ENCODE results near the gene MICAL2.
A peak's percentile ranks its signal among the peaks of the same experiment; 100 is the strongest.

MICAL2 gene

DNA sequence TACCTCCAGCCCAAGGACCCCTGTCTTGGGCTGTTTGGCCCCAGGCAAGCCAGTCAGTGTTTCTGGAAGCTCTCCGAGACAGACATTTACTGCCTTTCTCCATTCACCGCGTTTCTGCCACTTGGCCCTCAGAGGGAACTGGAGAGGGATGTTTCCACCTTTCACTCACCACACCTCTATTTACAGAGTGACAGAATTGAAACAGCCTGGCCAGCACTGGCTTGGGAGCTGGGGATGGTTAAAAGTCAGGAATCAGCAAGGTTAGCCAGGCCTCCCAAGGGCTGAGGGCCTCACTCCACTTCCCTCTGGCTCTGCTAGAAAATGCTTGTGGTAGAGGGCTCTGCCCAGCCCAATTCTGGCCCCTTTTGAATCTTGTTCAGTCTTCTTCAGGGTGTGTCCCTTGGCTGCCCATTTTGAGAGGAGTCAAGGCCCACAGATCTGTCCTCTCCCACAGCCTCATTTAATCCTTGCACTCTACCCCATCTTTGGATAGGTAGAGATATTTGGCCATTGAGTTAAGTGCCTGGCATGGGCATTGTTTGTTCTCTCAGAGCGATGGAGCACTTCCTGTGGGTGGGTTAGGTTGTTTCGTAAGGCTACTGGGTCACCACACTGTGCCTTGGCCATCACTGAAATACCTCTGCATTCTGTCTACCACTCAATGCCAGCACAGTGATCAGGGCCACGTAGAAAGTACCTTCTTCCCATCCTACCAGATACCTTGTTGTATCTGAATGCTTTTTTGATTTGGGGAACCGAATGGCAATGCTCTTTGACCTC is 119.2 kb downstream of the MICAL2 start:
- no peak for DNase-seq (ENCODE audit: low spot score)

- no peak for DNase-seq (ENCODE audit: low spot score)
Observed at GRCh38 chr11:12232160-12232559, 121.8 kb downstream of the MICAL2 start.

GRCh38 chr11:12232817-12233601 is 122.6 kb downstream of the MICAL2 start:
- DNase-seq (ENCODE audit: low spot score): no peak

- no peak for DNase-seq (ENCODE audit: low spot score)
Observed at GRCh38 chr11:12233602-12233925, 123.2 kb downstream of the MICAL2 start.

GRCh38 chr11:12234221-12234620 is 123.8 kb downstream of the MICAL2 start:
- DNase-seq (ENCODE audit: low spot score): no peak

DNA sequence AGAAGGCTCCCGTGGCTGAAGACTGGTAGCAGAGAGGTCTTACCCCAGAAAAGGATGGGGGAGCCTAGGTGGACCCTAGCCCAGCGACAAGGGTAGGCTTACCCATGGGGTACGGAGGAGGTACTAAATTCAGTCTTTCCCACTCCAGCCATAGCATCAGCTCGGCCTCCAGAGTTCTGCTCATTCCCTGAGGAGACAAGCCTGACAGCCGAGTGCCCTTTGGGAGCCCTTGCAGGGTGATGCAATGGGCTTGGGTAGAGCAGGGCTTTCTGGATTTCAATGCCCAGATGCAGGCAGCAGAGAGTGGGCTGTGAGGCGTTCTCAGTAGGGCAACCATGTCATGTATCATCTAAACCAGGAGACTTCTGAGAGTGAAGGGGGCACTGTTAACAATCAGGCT is 124.7 kb downstream of the MICAL2 start:
- no peak for DNase-seq (ENCODE audit: low spot score)

DNA sequence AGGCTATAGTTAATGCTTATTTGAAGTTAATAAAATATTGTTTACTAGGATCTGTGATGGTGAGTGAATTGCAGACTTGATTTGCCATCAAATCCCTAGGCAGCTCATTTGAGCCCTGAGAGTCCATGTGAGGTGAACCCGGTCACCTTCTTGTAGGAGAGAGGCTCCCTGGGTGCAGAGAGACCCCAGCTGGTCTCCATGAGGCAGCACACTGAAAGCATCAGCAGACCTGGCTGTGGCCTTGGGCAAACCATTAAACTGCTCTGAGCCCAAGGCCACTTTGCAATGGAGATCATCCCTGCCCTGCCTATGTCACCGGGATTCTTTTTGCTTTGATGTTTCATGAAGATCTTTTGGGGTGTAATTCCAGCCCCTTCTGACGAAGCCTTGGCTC is 125.2 kb downstream of the MICAL2 start:
- DNase-seq (ENCODE audit: low spot score): no peak

GRCh38 chr11:12235947-12236743 is 125.8 kb downstream of the MICAL2 start:
- peak; percentile 66 for DNase-seq (ENCODE audit: low spot score)

DNA sequence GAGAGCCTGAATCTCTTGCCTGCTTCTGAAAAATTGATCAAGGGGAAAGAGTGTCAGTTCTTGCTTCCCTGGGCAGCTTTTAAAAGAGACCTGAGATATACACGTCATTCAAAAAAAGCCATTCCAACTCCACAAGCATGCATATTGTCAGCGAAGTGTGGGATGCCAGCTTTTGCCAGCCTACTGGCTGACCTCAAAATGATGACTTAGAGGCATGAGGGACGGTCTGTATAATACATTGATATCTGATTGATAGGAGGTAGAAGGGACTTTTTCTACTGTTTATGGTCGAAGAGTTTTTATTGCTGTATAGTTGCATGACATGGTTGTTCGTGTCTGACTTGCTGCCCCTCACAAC is 126.3 kb downstream of the MICAL2 start:
- no peak for DNase-seq (ENCODE audit: low spot score)

GRCh38 chr11:12237381-12237784 is 127.0 kb downstream of the MICAL2 start:
- no peak for DNase-seq (ENCODE audit: low spot score)

DNA sequence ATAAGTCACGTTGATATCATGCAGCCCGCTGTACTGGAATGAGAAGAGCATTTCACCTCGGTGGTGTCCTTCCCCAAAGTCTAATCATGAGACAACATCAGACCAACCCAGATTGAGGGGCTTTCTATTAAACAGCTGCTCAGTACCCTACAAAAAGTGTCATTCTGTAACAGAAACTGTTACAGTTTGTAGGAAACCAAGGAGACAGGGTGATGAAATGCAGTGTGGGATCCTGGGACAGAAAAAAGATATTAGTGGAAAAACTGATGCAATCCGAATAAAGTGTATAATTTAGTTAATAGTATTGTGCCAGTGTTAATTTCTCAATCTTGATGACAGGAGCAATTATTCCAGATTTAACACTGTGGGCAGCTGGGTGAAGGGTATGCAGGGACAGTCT is 128.0 kb downstream of the MICAL2 start:
- DNase-seq (ENCODE audit: low spot score): no peak

GRCh38 chr11:12239396-12239795 is 129.0 kb downstream of the MICAL2 start:
- DNase-seq (ENCODE audit: low spot score): no peak

- no peak for DNase-seq (ENCODE audit: low spot score)
Observed at GRCh38 chr11:12239804-12240371, 129.5 kb downstream of the MICAL2 start.

DNA sequence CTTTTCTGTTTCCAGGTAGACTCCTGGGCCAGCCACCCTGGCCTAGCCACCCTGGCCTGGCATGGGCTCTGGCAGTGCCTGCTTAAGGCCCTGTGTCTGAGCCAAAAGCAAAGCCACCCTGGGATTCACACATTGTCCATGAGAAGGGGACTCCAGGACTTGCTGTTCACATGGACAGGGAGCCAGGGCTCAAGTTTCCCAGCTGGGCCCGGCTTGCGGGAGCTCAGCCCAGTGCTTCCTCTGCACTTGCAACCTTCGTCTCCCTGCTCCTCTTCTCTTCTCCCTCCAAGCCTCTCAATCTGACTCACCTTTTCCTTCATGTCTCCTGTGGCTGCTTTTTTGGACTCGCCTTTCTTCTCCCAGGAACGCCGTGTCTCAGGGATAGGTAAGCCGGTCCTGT is 130.3 kb downstream of the MICAL2 start:
- no peak for DNase-seq (ENCODE audit: low spot score)

GRCh38 chr11:12241401-12241800 is 131.0 kb downstream of the MICAL2 start:
- DNase-seq (ENCODE audit: low spot score): no peak

DNA sequence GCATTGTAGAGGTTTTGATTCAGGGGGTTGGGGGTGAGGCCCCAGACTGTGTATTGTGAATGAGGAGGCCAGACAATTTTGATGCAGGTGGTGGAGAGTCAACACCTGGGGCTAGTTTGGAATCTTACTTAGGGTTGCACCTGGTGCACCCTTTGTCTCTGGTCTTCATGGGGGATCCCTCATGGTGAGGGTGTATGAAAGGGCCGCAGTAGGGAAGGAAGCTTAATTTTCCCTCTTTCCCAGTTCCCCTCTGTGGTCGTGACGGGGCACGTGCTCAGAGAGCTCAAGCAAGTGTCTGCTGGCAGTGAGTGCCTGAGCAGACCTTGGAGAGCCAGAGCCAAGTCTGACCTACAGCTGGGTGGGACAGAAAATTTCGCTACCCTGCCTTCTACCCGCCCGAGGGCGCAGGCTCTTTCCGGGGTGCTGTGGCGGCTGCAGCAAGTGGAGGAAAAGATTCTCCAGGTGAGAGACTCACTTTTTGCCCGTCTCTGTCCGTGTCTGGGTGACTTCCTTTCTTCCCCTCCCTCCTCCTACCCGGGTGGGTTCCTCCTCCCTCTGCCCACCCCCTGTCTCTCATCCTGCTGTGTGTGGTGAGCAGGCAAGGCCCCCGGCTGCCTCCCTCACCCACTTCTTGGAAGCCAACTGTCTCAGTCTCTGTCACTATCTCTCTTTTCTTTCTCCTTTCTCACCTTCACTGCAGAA is 131.7 kb downstream of the MICAL2 start:
- DNase-seq (ENCODE audit: low spot score): no peak

- no peak for DNase-seq (ENCODE audit: low spot score)
Observed at GRCh38 chr11:12242966-12243365, 132.6 kb downstream of the MICAL2 start.

GRCh38 chr11:12243486-12243885 is 133.1 kb downstream of the MICAL2 start:
- no peak for DNase-seq (ENCODE audit: low spot score)

DNA sequence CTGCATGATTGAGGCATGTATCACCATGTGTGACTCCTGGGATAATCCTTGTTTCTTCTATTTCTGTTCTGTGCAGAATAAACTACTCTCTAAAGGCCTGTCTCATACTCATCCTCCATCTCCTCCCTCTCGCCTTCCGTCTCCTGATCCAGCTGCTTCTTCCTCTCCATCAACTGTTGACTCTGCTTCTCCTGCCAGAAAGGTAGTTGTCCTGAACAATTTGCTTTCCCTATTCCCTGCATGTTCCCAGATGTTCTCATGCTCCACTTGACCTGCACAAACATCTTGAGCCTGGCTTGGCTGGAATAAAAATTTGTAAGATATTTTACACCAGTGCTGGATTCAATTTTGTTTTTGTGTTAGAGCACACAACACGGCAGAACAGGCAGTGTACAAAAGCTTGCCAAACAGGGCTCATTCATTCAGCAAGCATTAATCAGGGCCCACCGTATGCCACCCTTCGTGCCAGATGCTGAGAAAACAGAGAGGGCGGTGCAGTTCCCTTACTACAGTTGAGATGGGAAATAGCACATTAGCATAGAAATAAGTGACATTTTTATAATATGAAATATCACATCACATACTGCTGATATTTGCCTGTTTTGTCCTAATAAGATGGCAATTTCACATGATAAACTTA is 133.6 kb downstream of the MICAL2 start:
- no peak for DNase-seq (ENCODE audit: low spot score)

DNA sequence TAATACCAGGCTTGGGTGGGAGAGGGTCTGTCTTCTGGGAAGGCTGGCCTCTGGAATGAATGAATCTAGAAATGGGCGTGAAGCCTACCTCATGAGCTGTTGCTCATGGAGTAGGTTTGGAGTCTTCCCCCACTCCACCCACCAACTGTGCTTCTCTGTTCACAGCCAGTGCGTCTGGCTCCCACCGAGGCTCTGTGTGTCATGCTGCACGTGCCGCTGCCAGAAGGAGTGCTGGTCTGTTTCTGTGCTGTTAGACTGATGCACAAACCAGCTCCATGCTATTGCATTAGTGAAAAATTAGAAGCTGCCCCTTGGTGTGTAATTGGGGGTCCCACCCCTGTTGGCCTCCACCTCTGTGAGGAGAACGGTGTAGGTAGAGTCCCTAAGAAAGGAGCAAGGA is 134.7 kb downstream of the MICAL2 start:
- no peak for DNase-seq (ENCODE audit: low spot score)

GRCh38 chr11:12245549-12246016 is 135.2 kb downstream of the MICAL2 start:
- DNase-seq (ENCODE audit: low spot score): no peak
